GM19468 (cell line): ENCODE measurements around the gene NUTM2D.
"Not testable (repeated sequence)": the region's sequence is repeated elsewhere in the genome, so short reads cannot be mapped to it uniquely, and the experiment has no call there.

Experiments
- ATAC-seq: cut with Tn5 transposase; IDR thresholded peaks from one replicate; pipeline ENCODE4 v1.9.1; 2021; ENCODE audit warnings: mild to moderate bottlenecking, moderate library complexity, moderate number of reproducible peaks; ENCODE audit not compliant: unreplicated experiment; ENCODE audit errors: extremely low read depth

Gene NUTM2D, protein sequence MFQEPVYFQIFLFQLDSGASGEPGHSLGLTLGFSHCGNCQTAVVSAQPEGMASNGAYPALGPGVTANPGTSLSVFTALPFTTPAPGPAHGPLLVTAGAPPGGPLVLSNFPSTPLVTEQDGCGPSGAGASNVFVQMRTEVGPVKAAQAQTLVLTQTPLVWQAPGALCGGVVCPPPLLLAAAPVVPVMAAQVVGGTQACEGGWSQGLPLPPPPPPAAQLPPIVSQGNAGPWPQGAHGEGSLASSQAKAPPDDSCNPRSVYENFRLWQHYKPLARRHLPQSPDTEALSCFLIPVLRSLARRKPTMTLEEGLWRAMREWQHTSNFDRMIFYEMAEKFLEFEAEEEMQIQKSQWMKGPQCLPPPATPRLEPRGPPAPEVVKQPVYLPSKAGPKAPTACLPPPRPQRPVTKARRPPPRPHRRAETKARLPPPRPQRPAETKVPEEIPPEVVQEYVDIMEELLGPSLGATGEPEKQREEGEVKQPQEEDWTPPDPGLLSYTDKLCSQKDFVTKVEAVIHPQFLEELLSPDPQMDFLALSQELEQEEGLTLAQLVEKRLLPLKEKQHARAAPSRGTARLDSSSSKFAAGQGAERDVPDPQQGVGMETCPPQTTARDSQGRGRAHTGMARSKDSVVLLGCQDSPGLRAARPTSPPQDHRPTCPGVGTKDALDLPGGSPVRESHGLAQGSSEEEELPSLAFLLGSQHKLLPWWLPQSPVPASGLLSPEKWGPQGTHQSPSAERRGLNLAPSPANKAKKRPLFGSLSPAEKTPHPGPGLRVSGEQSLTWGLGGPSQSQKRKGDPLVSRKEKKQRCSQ

DNA sequence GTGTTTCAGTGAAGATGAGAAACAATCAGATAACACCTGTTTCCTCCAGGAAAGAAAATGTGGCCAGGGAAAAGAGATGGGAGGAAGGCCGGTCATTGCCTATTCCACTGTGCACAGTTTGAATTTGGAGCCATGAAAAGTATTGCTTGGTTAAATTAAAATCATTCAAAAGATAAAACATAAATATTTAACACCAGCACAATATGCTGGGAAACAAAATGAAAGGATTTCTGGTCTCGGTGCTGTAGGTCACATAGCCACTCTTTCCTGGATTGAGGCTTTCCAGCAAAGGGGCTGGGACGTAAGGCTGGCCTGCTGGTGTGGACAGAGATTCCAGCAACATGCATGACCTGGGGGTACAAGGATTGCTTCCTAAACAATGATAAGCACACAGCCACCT, at the start of gene NUTM2D:
TSS of gene NUTM2D (plus strand) at position 301 of the 400 bp plus-strand sequence. CDS start 522 bp downstream, outside the sequence.
- not testable (repeated sequence) for ATAC-seq

GRCh38 chr10:87308702-87309101, 48.8 kb upstream of the NUTM2D start:
- not testable (repeated sequence) for ATAC-seq

DNA sequence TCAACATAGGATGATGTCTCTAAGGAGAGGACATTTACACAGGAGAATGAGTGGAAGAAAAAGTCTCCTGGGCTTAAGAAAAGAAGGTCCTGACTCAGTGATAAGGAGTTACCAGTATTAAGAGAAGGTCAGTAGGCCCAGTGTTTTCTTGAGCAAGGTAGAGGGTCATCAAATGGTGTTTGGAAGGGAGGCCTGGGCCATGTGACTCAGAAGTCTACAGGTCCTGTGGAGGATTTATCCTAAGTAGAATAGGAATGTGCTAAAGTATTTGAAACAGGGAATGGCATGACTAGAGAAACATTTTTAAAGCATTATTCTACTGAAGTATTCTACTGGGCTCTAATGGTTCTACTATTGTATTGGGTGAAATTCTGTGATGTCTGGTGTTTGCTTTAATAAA, 47.9 kb upstream of the NUTM2D start:
- ATAC-seq = not testable (repeated sequence)

DNA sequence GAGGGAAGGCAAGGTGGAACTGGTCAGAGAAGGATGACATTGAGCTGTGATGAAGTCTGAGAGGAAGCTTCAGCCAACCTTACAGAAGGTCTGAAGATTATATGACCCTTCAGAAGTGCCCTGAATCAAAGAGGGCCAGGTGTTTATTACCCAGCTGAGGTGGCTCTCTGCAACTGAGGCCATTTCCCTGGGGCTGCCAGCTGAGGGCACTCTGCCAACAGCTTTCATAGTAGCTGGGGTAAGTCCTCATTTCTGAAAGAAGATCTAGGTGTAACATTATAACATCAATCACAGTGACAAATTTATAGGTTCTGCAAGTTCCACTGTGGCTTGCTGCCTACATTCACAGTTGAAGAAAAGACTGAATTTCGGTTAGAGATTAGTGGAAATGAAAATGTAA, 46.0 kb upstream of the NUTM2D start:
- not testable (repeated sequence) for ATAC-seq

- not testable (repeated sequence) for ATAC-seq
Observed at GRCh38 chr10:87313649-87314359, 43.7 kb upstream of the NUTM2D start.

- ATAC-seq = not testable (repeated sequence)
Observed at GRCh38 chr10:87314360-87314973, 43.1 kb upstream of the NUTM2D start.

DNA sequence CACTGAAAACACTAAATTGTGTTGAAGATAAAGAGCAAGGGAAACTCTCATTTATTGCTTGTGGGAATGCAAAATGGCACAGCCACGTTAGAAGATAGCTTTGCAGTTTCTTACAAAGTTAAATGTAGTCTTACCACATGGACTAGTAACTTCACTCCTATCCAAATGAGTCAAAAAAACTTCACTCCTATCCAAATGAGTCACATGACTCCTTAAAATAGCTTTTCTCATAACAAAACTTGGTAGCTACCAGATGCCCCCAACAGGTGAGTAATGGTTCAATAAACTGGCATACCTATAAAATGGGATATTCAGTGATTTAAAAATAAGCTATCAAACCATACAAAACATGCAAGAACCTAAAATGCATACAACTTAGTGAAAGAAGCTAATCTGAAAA, 36.0 kb upstream of the NUTM2D start:
- not testable (repeated sequence) for ATAC-seq

GRCh38 chr10:87324559-87324958, 33.0 kb upstream of the NUTM2D start:
- not testable (repeated sequence) for ATAC-seq

DNA sequence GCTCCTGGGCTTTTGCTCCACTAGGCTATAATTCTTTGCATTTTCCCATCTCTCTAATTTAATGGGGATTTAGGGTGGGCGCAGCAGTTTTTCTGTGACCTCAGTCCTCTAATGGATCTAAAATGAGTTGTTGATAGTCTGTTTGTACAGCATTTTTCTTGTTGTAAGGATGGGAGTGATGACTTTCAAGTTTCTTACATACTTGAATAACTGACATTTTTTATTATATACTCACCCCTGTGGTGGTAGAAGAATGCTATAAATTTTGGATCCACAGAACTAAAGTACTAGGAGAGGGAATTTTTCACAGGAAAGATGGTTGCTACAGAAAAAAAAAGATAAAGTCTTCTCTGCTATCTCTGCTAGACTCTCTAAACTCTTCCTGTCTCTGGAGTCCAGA, 29.6 kb upstream of the NUTM2D start:
- not testable (repeated sequence) for ATAC-seq

- not testable (repeated sequence) for ATAC-seq
Observed at GRCh38 chr10:87329131-87329530, 28.4 kb upstream of the NUTM2D start.

GRCh38 chr10:87332687-87333086, 24.9 kb upstream of the NUTM2D start:
- ATAC-seq = not testable (repeated sequence)

- ATAC-seq = not testable (repeated sequence)
Observed at GRCh38 chr10:87340411-87340810, 17.1 kb upstream of the NUTM2D start.

DNA sequence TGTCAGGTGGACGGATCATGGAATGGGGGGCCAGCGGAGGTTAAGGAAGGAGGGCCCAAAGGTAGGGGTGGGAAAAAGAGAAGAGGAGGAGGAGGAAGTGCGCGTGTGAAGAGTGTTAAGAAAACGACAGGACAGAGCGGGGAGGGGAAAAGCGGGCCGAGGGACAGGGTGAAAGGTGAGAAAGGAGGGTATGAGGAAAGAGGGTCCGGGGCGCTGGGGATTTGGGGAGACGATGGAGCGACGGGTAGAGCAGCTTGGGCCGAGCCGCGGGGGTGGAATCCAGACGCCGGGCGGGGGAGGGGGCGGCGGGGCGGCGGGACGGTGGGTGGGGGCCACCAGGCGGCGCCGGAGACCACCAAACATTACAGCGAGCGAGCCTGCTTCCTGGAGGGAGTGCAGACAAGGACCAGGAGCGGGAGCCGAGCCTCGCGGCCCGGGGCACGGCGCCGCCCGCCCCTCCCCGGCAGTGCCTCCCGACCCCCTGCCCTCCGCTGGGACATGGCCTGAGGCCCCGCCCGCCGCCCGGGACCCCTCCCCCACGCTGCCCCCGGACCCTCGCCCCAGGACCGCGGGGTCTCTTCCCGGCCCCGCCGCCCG, 15.9 kb upstream of the NUTM2D start:
- not testable (repeated sequence) for ATAC-seq

- peak; percentile 87 for ATAC-seq
Observed at GRCh38 chr10:87342249-87342710, 15.3 kb upstream of the NUTM2D start.

- peak; percentile 51 for ATAC-seq
Observed at GRCh38 chr10:87342711-87343258, 14.8 kb upstream of the NUTM2D start.

DNA sequence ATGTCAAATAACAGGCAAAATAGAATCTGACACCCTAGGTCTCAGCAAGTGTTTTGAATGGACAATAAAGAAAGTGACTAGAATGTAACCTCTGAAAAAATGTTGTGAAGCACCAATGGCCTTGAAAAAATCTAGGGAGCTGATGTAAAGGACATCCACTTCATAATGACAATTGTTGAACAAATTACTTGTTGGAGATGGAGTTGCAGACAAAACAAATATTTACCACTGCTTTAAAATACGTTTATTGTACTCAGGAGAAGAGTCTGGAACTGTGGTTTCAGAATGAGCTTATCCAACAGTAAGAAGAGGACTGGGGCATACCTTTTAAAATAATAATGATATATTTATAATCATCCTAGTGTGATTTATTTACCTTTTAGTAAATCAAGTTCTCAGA, 11.8 kb upstream of the NUTM2D start:
- ATAC-seq = not testable (repeated sequence)

- ATAC-seq = not testable (repeated sequence)
Observed at GRCh38 chr10:87350161-87350560, 7.4 kb upstream of the NUTM2D start.

- ATAC-seq = not testable (repeated sequence)
Observed at GRCh38 chr10:87352825-87353224, 4.7 kb upstream of the NUTM2D start.

- not testable (repeated sequence) for ATAC-seq
Observed at GRCh38 chr10:87355110-87355509, 2.4 kb upstream of the NUTM2D start.
